ENCODE results near the gene MPP2. TPM values are rescaled to one million over a fixed set of nuclear protein-coding genes. Genes with fewer than 3 reads are reported as not detected.
"Not testable (repeated sequence)": the region's sequence is repeated elsewhere in the genome, so short reads cannot be mapped to it uniquely, and the experiment has no call there.

The MPP2 gene
- total RNA-seq, 1 donor = under 0.01 TPM

- DNase-seq (ENCODE audit: low read depth) = no peak
- no peak for TF ChIP-seq CTCF (IDR thresholded peaks at IDR 0.05; ENCODE audit: insufficient read depth, low read depth, low read length)
- H3K4me3 ChIP-seq (ENCODE audit: low read depth, low read length) = no peak overlapping the region
These were observed 32.5 kb upstream of the MPP2 start for GRCh38 chr17:43939886-43940285.

GRCh38 chr17:43939452-43939851, 32.1 kb upstream of the MPP2 start:
- DNase-seq (ENCODE audit: low read depth); H3K4me3 ChIP-seq (ENCODE audit: low read depth, low read length): not testable (repeated sequence)

- no peak overlapping the region for H3K4me3 ChIP-seq (ENCODE audit: low read depth, low read length)
- DNase-seq (ENCODE audit: low read depth) = no peak
- no peak for TF ChIP-seq CTCF (IDR thresholded peaks at IDR 0.05; ENCODE audit: insufficient read depth, low read depth, low read length)
These were observed 31.5 kb upstream of the MPP2 start for GRCh38 chr17:43938838-43939182.

GRCh38 chr17:43936434-43936833, 29.1 kb upstream of the MPP2 start:
- no peak for TF ChIP-seq CTCF (IDR thresholded peaks at IDR 0.05; ENCODE audit: insufficient read depth, low read depth, low read length)
- no peak for DNase-seq (ENCODE audit: low read depth)

GRCh38 chr17:43935926-43936261, 28.6 kb upstream of the MPP2 start:
- no peak for DNase-seq (ENCODE audit: low read depth)
- TF ChIP-seq CTCF (IDR thresholded peaks at IDR 0.05; ENCODE audit: insufficient read depth, low read depth, low read length) = no peak
- no peak overlapping the region for H3K4me3 ChIP-seq (ENCODE audit: low read depth, low read length)

More at GRCh38 chr17:43936434-43936833, 29.1 kb upstream of the MPP2 start:
- H3K4me3 ChIP-seq (ENCODE audit: low read depth, low read length) = no peak overlapping the region

- DNase-seq (ENCODE audit: low read depth) = no peak
- H3K4me3 ChIP-seq (ENCODE audit: low read depth, low read length) = no peak overlapping the region
- TF ChIP-seq CTCF (IDR thresholded peaks at IDR 0.05; ENCODE audit: insufficient read depth, low read depth, low read length) = no peak
These were observed 28.0 kb upstream of the MPP2 start for GRCh38 chr17:43935204-43935925.

GRCh38 chr17:43932923-43933322, 25.6 kb upstream of the MPP2 start:
- DNase-seq (ENCODE audit: low read depth) = no peak
- no peak for TF ChIP-seq CTCF (IDR thresholded peaks at IDR 0.05; ENCODE audit: insufficient read depth, low read depth, low read length)
- H3K4me3 ChIP-seq (ENCODE audit: low read depth, low read length) = no peak overlapping the region

Measured in fibroblast of villous mesenchyme (primary cell).